DMS114 treated with DMSO at 0.1 percent for 48 hours (cell line): ENCODE results near the gene BLVRB.
"Not testable (repeated sequence)": the region's sequence is repeated elsewhere in the genome, so short reads cannot be mapped to it uniquely, and the experiment has no call there.

Experiments
- DNase-seq: peaks from one replicate; lab custom pipeline; 2025; ENCODE audit not compliant: unreplicated experiment; lab: John Stamatoyannopoulos, UW

Gene BLVRB

GRCh38 chr19:40465557-40466218, at the start of gene BLVRB:
BLVRB (minus strand) TSS chr19:40465745; CDS start chr19:40465688, 57 bp downstream.
- DNase-seq, result peak; percentile 99

GRCh38 chr19:40513741-40514315, 48.3 kb upstream of the BLVRB start:
- no peak for DNase-seq

- no peak for DNase-seq
These were observed 47.8 kb upstream of the BLVRB start for GRCh38 chr19:40513345-40513678.

- DNase-seq, result no peak
These were observed 47.2 kb upstream of the BLVRB start for GRCh38 chr19:40512473-40513344.

GRCh38 chr19:40512110-40512472, 46.5 kb upstream of the BLVRB start:
- no peak for DNase-seq

GRCh38 chr19:40511487-40511886, 45.9 kb upstream of the BLVRB start:
- no peak for DNase-seq

- DNase-seq, result no peak
These were observed 45.1 kb upstream of the BLVRB start for GRCh38 chr19:40510526-40511115.

GRCh38 chr19:40508739-40509260, 43.3 kb upstream of the BLVRB start:
- DNase-seq, result no peak

- DNase-seq, result no peak
These were observed 42.3 kb upstream of the BLVRB start for GRCh38 chr19:40507892-40508291.

GRCh38 chr19:40506099-40506498, 40.6 kb upstream of the BLVRB start:
- DNase-seq, result no peak

GRCh38 chr19:40503320-40503695, 37.8 kb upstream of the BLVRB start:
- no peak for DNase-seq

- DNase-seq, result no peak
These were observed 37.2 kb upstream of the BLVRB start for GRCh38 chr19:40502647-40503319.

GRCh38 chr19:40502081-40502480, 36.5 kb upstream of the BLVRB start:
- no peak for DNase-seq

GRCh38 chr19:40501599-40501998, 36.1 kb upstream of the BLVRB start:
- no peak for DNase-seq

GRCh38 chr19:40500678-40501530, 35.4 kb upstream of the BLVRB start:
- DNase-seq, result not testable (repeated sequence)

- DNase-seq, result no peak
These were observed 33.8 kb upstream of the BLVRB start for GRCh38 chr19:40499320-40499719.

GRCh38 chr19:40497214-40497613, 31.7 kb upstream of the BLVRB start:
- DNase-seq, result no peak

GRCh38 chr19:40494191-40494838, 28.8 kb upstream of the BLVRB start:
- DNase-seq, result no peak

GRCh38 chr19:40493778-40494177, 28.2 kb upstream of the BLVRB start:
- DNase-seq, result no peak

- no peak for DNase-seq
These were observed 26.7 kb upstream of the BLVRB start for GRCh38 chr19:40492274-40492673.
